GM19468 (cell line): ENCODE results near the gene SH3TC1.
A peak's percentile ranks its signal among the peaks of the same experiment; 100 is the strongest.

Experiments used
- ATAC-seq: cut with Tn5 transposase; IDR thresholded peaks from one replicate; pipeline ENCODE4 v1.9.1; 2021; ENCODE audit warnings: mild to moderate bottlenecking, moderate library complexity, moderate number of reproducible peaks; ENCODE audit not compliant: unreplicated experiment; ENCODE audit errors: extremely low read depth

SH3TC1 gene

DNA sequence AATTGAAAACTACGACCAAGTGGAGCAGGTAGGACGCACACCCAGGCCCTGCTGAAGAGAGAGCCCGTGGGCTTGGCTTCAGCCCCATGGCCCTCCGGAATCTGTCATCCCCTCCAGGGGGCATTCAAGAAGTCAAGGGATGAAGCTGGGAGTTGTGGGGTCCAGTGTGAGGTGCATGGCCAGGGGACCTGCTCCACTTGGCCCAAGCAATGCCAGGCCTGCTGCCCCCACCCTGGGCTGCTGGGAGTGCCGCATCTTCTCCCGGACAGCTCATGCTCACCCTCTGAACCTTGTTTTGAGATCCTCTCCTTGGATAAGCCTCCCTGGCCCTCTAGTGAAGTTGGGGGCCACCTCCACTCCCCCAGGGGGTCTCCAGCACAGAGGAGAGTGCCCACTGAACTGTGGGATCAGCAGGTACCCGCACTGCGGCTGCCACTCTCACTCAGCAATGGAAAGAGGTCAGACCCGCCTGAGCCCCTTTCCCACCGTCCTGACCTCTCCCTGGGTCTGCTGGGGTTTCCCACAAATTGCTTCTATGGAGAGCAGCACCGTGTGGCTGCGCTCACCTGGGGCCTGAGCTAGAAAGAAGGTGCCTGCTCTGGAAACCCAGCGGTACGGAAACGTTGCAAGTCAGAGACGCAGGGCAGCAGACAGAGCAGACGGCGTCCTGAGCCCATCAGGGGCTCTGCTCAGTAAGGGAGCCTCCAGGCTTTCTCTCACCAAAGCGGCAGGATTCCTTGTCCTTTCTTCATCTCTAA lies 35.5 kb upstream of the SH3TC1 start:
- ATAC-seq, result no peak

DNA sequence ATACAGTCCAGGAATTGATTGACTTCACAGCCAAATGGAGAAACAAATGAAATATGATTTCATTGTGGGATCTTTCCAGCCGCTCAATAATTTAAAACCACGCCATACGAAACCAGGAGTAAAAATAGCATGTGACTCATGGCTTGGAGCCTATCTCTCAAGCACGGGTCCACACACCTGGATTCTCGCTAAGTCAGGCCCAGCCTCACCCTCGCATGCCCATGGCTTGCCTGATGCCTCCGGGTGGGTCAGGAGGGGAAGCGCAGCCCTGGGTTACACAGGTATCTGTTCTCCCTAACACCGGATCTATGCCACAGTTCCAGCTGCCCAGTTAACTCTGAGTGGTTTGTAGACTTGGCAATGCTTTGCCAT lies 34.9 kb upstream of the SH3TC1 start:
- ATAC-seq, result no peak

GRCh38 chr4:8164687-8165086 lies 34.4 kb upstream of the SH3TC1 start:
- ATAC-seq, result no peak

DNA sequence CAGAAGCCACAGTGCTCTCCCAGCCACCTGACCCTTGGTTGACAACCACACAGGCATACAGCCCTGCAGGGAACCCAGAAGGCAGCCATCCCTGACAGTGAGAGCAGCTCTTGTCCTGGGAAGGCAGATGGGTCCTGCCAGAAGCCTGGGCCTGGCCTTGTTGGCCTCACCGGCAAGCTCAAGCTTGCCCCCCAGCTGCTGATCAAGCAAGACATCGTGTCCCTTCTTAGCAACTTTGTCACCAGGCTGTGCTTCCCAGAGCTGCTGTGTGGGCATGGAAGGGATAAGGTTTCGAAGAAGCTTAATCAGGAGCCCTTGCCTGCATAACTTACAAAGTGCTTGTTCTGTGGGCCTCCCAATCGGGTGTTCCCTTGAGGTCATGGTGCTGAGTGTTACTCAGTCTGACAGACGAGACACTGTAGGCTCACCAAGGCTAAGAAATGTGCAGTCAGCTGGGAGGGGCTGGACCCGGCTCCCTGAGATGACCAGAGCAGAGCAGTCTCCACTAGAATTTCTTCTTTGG lies 33.7 kb upstream of the SH3TC1 start:
- ATAC-seq, result no peak

DNA sequence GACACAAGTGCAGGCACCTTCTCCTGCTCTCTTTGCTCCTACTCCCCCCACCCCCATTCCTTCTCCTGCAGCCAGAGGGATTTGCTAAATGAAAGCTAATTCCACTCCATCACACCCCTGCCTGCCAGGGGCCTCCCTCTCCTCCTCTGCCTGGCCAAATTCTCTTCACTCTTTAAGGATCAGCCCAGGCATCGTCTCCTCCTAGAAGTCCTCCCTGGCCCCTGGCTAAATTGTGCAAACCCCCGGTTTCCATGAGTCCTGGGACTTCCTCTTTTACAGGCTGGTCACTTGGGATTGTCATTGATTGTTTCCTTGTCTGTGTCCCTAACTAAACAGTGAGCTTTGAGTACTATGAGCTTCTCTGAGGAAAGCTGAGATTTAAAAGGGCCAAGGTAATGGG lies 31.8 kb upstream of the SH3TC1 start:
- no peak for ATAC-seq

DNA sequence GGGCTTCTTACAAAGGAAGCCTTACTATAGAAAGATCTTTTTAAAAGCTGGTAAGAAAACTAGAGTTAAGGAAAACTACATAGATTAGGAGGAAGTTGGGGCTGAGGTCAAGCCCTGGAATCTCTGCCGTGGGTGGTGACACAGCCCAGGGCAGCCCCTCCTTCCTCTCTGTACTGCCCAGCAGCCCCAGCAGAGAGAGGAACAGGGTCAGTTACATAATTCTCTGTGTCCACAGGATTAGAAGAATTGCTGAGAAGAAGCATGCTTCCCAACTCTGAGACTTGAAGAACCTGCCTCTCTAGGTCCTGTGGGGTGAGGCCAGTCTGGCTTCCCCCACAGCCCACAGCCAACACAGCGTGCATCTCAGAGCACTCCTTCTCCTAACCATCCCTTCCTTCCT lies 31.3 kb upstream of the SH3TC1 start:
- ATAC-seq, result no peak

- no peak for ATAC-seq
Observed at GRCh38 chr4:8168232-8168631, 30.9 kb upstream of the SH3TC1 start.

- ATAC-seq, result no peak
Observed at GRCh38 chr4:8168832-8169598, 30.1 kb upstream of the SH3TC1 start.

GRCh38 chr4:8169763-8170162 lies 29.3 kb upstream of the SH3TC1 start:
- no peak for ATAC-seq

DNA sequence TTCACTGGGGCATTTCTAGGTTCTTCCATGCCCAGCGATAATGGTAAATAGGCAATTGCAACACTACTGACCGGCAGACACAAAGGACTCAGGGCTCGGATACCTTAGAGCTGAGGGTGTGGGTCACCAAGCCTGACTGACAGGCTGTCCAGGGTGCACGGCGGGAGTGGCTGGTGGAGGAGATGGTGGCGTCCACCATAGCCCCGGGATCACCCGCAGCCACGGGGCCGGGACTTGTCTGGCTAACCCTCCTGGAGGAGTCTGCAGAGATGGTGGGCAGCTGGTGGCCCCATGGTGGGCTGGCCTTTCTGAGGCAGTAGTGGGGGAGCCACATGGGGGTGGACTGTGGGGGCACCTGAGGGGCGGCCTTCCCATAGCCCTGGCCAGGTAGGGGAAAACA lies 28.7 kb upstream of the SH3TC1 start:
- no peak for ATAC-seq

- ATAC-seq, result no peak
Observed at GRCh38 chr4:8171266-8171665, 27.8 kb upstream of the SH3TC1 start.

DNA sequence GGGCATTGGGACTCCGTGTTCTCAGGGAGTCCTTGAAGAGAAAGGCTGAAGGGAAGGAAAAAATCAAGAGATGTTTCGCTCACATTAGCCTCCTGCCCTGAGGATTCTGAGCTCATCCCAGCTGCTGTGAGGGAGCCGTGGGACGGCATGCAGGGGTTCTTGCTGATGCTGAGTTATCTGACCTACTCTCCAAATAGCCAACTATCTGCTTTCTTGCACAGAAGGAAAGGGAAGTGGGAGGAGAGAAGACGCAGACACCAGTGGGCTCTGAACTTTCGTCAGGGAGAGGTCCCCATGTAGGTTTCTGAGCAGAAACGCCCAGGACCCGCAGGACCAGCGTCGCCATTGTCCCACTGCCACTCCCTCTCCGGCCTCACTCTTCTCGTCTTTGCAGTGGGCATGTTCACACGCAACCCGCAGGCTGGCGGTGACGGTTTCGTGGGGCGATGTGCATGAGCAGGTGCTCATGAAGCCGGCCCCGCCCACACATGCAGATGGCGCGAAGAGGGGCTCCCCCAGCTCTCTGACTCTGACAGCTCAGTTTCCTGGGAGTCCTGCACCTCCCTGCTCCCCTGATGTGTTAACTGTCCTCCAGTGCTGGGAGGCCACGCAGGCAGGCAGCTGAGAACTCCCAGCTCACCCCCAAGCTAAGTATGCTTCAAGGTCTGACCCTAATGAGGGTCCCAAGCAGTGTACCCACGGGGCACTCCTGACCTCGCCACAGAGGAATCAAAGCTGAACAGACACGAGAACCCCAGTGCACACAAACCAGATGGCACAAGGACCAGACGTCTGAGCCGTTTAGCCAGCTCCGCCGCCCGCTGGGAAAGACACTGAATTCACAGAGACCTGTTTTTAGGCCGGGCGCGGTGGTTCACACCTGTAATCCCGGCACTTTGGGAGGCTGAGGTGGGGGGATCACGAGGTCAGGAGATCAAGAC lies 26.8 kb upstream of the SH3TC1 start:
- no peak for ATAC-seq

DNA sequence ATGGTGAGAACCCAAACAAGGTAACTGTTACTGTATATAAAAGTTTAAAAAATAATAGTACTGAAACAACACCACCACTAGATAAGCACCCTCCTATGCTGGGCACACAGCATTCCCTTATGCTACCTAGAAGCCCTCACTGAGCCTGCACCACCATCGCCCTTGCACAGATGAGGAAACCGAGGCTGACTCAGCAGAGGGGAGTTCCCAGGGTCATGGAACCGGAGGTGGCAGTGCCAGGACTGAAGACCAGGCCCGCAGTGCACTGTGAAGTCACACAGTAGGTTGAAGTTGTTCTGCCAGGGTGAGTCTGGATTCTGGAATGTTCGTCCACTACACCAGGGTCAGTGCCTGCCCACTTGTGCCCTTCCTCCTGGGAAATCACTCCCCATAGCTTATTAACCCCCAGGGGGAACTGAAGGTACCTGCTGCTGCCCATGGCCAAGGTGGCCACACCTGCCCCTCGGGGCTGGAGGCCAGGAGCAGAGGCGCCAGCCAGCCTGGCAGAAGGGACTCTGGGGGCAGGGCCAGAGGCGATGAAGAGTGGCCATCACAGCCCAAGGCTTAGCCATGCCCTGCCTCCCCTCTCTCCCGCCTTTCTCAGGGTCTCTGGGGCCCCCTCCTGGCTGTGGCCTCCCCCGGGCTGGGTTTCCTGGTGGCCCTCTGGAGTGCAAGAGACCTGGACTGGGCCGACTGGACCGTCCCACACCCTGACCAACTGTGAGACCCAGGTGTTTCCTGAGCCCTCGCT lies 25.4 kb upstream of the SH3TC1 start:
- no peak for ATAC-seq

DNA sequence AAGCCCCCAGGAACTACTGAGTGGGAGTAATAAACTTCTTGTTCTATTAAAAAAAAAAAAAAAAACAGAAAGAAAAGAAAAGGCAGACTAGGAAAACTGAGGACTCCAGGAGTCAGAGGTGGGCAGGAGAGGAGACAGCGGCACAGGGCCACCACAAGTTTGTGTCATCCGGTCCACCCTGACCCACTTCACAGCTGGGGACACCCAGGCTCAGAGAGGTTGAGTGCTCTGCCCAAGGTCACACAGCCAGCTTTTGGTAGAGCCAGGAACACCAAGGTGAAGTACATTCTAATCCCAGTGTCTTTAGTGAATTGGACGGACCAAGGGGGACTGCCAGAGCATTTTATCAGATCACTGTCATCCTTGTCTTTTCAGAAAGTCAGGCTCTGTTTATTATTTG lies 24.1 kb upstream of the SH3TC1 start:
- no peak for ATAC-seq

DNA sequence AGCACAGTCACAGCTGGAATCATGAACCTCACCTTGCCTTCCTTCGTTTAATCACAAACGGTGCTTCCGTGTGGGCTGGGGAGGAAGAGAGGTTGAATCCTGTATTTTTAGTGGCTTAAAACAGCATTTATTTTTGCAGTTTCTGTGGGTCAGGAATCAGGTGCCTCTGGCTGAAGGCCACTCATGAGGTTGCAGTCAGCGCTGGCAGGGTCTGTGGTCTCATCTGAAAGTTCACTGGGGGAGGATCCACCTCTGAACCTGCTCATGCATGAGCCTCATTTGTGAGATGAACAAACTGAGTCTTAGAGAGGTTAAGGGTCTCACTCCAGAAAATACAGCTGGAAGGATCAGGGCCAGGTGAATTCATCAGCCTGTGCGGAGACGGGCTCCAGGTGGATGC lies 23.4 kb upstream of the SH3TC1 start:
- ATAC-seq, result no peak

- peak; percentile 47 for ATAC-seq
Observed at GRCh38 chr4:8176547-8177399, 22.3 kb upstream of the SH3TC1 start.

- ATAC-seq, result no peak
Observed at GRCh38 chr4:8177552-8177951, 21.5 kb upstream of the SH3TC1 start.

GRCh38 chr4:8177956-8178355 lies 21.1 kb upstream of the SH3TC1 start:
- ATAC-seq, result no peak

- no peak for ATAC-seq
Observed at GRCh38 chr4:8179074-8179473, 20.0 kb upstream of the SH3TC1 start.
